Activated B cell treated with CpG ODN at 0.5 μM for 24 hours (primary cell): Measurements from ENCODE around the gene MISP. TPM values are rescaled to one million over a fixed set of nuclear protein-coding genes. Genes with fewer than 3 reads are reported as not detected.

Source experiments
- ATAC-seq: fragments of 200-7000 bp; cut with Tn5 transposase; one replicate; pipeline ENCODE4 v1.10.0; 2021; ENCODE audit warnings: low read depth, mild to moderate bottlenecking, moderate library complexity
- CTCF ChIA-PET: fragments of 350-600 bp; sonication (Branson Sonifier 250); formaldehyde crosslinking; loops from one replicate; lab custom pipeline; 2021; ENCODE audit warnings: antibody characterized with exemption; lab: Charles Lee
- POLR2A ChIA-PET: fragments of 350-600 bp; sonication (Branson Sonifier 250); formaldehyde crosslinking; loops from one replicate; lab custom pipeline; 2021; ENCODE audit warnings: antibody characterized with exemption; lab: Charles Lee
- DNase-seq: peaks from one replicate; pipeline ENCODE4 v3.0.0; 2022
- H3K27ac Mint-ChIP-seq: one replicate; pipeline ENCODE4 v1.8.0; 2020; ENCODE audit warnings: mixed read lengths
- H3K27me3 Mint-ChIP-seq: one replicate; pipeline ENCODE4 v1.8.0; 2021; ENCODE audit warnings: mixed read lengths
- H3K36me3 Mint-ChIP-seq: one replicate; pipeline ENCODE4 v1.8.0; 2021; ENCODE audit warnings: low read depth, mixed read lengths
- H3K4me1 Mint-ChIP-seq: one replicate; pipeline ENCODE4 v1.8.0; 2021; ENCODE audit warnings: mixed read lengths
- H3K4me3 Mint-ChIP-seq: one replicate; pipeline ENCODE4 v1.8.0; 2020; ENCODE audit warnings: mild to moderate bottlenecking, mixed read lengths
- H3K9me3 Mint-ChIP-seq: one replicate; pipeline ENCODE4 v1.8.0; 2020; ENCODE audit warnings: mixed read lengths
- CTCF ChIP-seq: fragments of 200-600 bp; IDR thresholded peaks from one replicate; pipeline ENCODE4 v1.8.0; 2022; ENCODE audit warnings: antibody characterized with exemption, mild to moderate bottlenecking
- intact Hi-C: fragments of 100-400 bp; cut with micrococcal nuclease; formaldehyde crosslinking; loops from one replicate; pipeline ENCODE4 v1.15.1; 2024
- total RNA-seq: library from RNA; stranded (reverse); gene quantifications from 2 replicates; pipeline ENCODE4 v1.2.3, GENCODE V29; 2022

Gene MISP
- total RNA-seq, 1 donor from 2014 or later, result not detected

- Mint-ChIP-seq H3K4me1 (no peaks in the 10 kb centered on the region), H3K27me3 (no peaks in the 10 kb centered on the region), H3K36me3 (peaks cover 59% of the 10 kb centered on the region), H3K4me3 (no peak overlapping the region), H3K27ac (no peak overlapping the region), H3K9me3 (no peaks in the 10 kb centered on the region)
- no peak for DNase-seq
- no peak for ATAC-seq
- intact Hi-C loops, result no loop called here
- ChIA-PET CTCF (no interaction called here), POLR2A (no interaction called here)
- no peak for TF ChIP-seq CTCF
Measured at GRCh38 chr19:810077-810855, 59.4 kb downstream of the MISP start.

GRCh38 chr19:810883-811489, 60.1 kb downstream of the MISP start:
- H3K36me3 Mint-ChIP-seq, result peaks cover 60% of the 10 kb centered on the region
- intact Hi-C loops, result no loop called here

GRCh38 chr19:811506-812048, 60.7 kb downstream of the MISP start:
- Mint-ChIP-seq H3K27ac (no peak overlapping the region), H3K36me3 (peaks cover 62% of the 10 kb centered on the region), H3K4me3 (no peak overlapping the region), H3K4me1 (no peaks in the 10 kb centered on the region), H3K27me3 (no peaks in the 10 kb centered on the region), H3K9me3 (peaks cover 2% of the 10 kb centered on the region)
- TF ChIP-seq CTCF, result no peak
- intact Hi-C loops, result no loop called here
- ChIA-PET CTCF (no interaction called here), POLR2A (no interaction called here)
- DNase-seq (no peak), ATAC-seq (no peak)

More at GRCh38 chr19:810883-811489, 60.1 kb downstream of the MISP start:
- ATAC-seq (no peak), DNase-seq (no peak)
- H3K4me3 Mint-ChIP-seq, result no peak overlapping the region
- ChIA-PET POLR2A (no interaction called here), CTCF (no interaction called here)
- H3K27me3 Mint-ChIP-seq, result no peaks in the 10 kb centered on the region
- H3K9me3 Mint-ChIP-seq, result no peaks in the 10 kb centered on the region
- TF ChIP-seq CTCF, result no peak
- no peaks in the 10 kb centered on the region for H3K4me1 Mint-ChIP-seq
- no peak overlapping the region for H3K27ac Mint-ChIP-seq

GRCh38 chr19:812049-812746, 61.3 kb downstream of the MISP start:
- intact Hi-C loops, result no loop called here
- ATAC-seq (no peak), DNase-seq (no peak)
- no peaks in the 10 kb centered on the region for H3K27me3 Mint-ChIP-seq
- peaks cover 56% of the 10 kb centered on the region for H3K36me3 Mint-ChIP-seq
- CTCF ChIA-PET, result no interaction called here
- H3K27ac Mint-ChIP-seq, result no peak overlapping the region
- POLR2A ChIA-PET, result no interaction called here
- no peaks in the 10 kb centered on the region for H3K4me1 Mint-ChIP-seq
- peaks cover 4% of the 10 kb centered on the region for H3K9me3 Mint-ChIP-seq
- no peak overlapping the region for H3K4me3 Mint-ChIP-seq
- no peak for TF ChIP-seq CTCF

GRCh38 chr19:812747-813218, 61.9 kb downstream of the MISP start:
- intact Hi-C loops, result no loop called here
- peaks cover 4% of the 10 kb centered on the region for H3K9me3 Mint-ChIP-seq
- H3K36me3 Mint-ChIP-seq, result peaks cover 50% of the 10 kb centered on the region
- no peaks in the 10 kb centered on the region for H3K27me3 Mint-ChIP-seq
- H3K4me3 Mint-ChIP-seq, result no peak overlapping the region
- ATAC-seq, result no peak
- H3K4me1 Mint-ChIP-seq, result no peaks in the 10 kb centered on the region
- H3K27ac Mint-ChIP-seq, result no peak overlapping the region
- ChIA-PET CTCF (no interaction called here), POLR2A (no interaction called here)
- DNase-seq, result no peak
- no peak for TF ChIP-seq CTCF
